EL (cell line): Measurements from ENCODE around the gene RNF19B.

ENCODE experiments used
- DNase-seq: peaks from one replicate; pipeline ENCODE4 v3.0.0-alpha.2; 2016

RNF19B gene

GRCh38 chr1:32965251-32965747, 690 bp upstream of the RNF19B start:
- DNase-seq = no peak

- peak; percentile 70 for DNase-seq
Observed at GRCh38 chr1:32963746-32964460, 706 bp downstream of the RNF19B start.

GRCh38 chr1:32962248-32962896, 2.2 kb downstream of the RNF19B start:
- DNase-seq = peak; percentile 23

- DNase-seq = no peak
Observed at GRCh38 chr1:32960819-32961355, 3.7 kb downstream of the RNF19B start.

GRCh38 chr1:32960342-32960741, 4.3 kb downstream of the RNF19B start:
- no peak for DNase-seq

GRCh38 chr1:32958827-32959226, 5.8 kb downstream of the RNF19B start:
- DNase-seq = no peak

GRCh38 chr1:32957017-32957416, 7.6 kb downstream of the RNF19B start:
- DNase-seq = no peak

- peak; percentile 21 for DNase-seq
Observed at GRCh38 chr1:32954168-32954567, 10.4 kb downstream of the RNF19B start.

GRCh38 chr1:32953495-32953894, 11.1 kb downstream of the RNF19B start:
- DNase-seq = peak; percentile 64

GRCh38 chr1:32949519-32949918, 15.1 kb downstream of the RNF19B start:
- DNase-seq = no peak

GRCh38 chr1:32948905-32949304, 15.7 kb downstream of the RNF19B start:
- no peak for DNase-seq

- DNase-seq = no peak
Observed at GRCh38 chr1:32948390-32948722, 16.3 kb downstream of the RNF19B start.

GRCh38 chr1:32947669-32948389, 16.8 kb downstream of the RNF19B start:
- no peak for DNase-seq

GRCh38 chr1:32946413-32946812, 18.2 kb downstream of the RNF19B start:
- no peak for DNase-seq

GRCh38 chr1:32944180-32944579, 20.4 kb downstream of the RNF19B start:
- no peak for DNase-seq

- DNase-seq = peak; percentile 66
Observed at GRCh38 chr1:32939655-32940371, 24.8 kb downstream of the RNF19B start.

- DNase-seq = no peak
Observed at GRCh38 chr1:32937061-32937460, 27.5 kb downstream of the RNF19B start.

GRCh38 chr1:32934535-32934934, 30.1 kb downstream of the RNF19B start:
- no peak for DNase-seq

GRCh38 chr1:32933742-32934322, 30.8 kb downstream of the RNF19B start:
- DNase-seq = peak; percentile 82

- DNase-seq = no peak
Observed at GRCh38 chr1:32931760-32932159, 32.8 kb downstream of the RNF19B start.

GRCh38 chr1:32929366-32929765, 35.2 kb downstream of the RNF19B start:
- no peak for DNase-seq

GRCh38 chr1:32928715-32929114, 35.9 kb downstream of the RNF19B start:
- no peak for DNase-seq

- no peak for DNase-seq
Observed at GRCh38 chr1:32928285-32928684, 36.3 kb downstream of the RNF19B start.
